Smooth muscle cell of the brain vasculature (primary cell): ENCODE data around the gene RPL37.
A peak's percentile ranks its signal among the peaks of the same experiment; 100 is the strongest.
"Not testable (repeated sequence)": the region's sequence is repeated elsewhere in the genome, so short reads cannot be mapped to it uniquely, and the experiment has no call there.

ENCODE experiments used
- DNase-seq: peaks from one replicate; pipeline ENCODE4 v3.0.0-alpha.2; 2012; ENCODE audit warnings: low read depth, low spot score

RPL37 gene

DNA sequence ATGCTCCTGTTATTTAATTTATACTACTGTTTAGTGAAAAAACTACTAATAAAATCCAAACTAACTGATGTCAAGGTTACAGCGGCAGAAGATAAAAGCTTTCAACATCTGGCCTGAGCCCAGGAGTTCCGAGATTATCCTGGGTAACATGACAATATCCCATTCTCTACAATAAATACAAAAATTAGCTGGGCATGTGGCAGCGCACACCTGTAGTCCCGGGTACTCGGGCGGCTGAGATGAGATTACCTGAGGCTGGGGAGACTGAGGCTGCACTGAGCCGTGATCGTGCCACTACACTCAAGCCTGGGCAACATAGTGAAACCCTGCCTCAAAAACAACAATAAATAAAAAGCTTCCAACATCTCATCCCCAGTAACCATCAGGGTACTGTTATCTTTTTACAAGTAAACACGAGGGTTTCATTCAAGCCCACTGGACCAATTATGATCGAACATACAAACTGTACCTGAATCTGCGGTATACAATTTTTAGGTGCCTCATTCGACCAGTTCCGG lies 1.3 kb downstream of the RPL37 start:
- no peak for DNase-seq

GRCh38 chr5:40832345-40832744 lies 2.7 kb downstream of the RPL37 start:
- DNase-seq = no peak

DNA sequence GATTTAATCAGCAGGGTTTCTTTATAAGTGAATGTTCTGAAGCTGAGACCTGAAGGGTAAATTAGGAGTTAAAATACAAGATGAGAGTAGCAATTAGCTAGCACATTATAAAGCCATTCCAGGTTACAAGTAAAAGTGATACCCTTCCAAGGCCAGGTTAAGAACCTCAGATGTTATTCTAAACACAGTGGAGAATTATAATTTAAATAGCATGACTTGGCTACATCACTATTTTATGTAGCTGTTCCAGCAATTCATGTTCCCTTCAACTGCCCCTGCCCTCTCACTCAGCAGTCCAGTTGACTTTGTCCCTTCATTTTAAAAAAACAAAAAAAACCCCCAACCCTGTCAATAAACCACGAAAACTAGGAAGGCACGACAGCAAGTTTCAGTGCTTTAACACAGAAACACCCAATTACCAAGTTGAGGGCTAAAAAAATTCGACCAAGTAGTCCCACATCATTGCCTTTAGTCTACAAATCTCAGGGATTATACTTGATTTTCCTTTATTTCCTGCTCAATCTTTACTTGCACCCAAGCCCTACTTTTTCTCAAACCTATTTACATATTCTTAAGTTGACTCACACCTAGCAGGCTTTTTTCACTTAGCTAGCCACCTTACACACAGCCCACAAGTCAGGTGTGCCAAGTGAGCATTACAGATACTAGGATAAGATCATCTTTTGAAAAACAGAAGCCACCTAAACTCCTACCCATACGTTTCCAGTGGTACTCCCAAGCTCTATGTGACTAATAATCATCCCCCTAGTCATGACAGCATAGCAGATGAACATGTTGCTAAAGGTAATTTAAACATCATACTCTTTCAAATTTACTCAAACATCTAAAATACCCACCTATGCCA lies 3.4 kb downstream of the RPL37 start:
- DNase-seq = no peak

DNA sequence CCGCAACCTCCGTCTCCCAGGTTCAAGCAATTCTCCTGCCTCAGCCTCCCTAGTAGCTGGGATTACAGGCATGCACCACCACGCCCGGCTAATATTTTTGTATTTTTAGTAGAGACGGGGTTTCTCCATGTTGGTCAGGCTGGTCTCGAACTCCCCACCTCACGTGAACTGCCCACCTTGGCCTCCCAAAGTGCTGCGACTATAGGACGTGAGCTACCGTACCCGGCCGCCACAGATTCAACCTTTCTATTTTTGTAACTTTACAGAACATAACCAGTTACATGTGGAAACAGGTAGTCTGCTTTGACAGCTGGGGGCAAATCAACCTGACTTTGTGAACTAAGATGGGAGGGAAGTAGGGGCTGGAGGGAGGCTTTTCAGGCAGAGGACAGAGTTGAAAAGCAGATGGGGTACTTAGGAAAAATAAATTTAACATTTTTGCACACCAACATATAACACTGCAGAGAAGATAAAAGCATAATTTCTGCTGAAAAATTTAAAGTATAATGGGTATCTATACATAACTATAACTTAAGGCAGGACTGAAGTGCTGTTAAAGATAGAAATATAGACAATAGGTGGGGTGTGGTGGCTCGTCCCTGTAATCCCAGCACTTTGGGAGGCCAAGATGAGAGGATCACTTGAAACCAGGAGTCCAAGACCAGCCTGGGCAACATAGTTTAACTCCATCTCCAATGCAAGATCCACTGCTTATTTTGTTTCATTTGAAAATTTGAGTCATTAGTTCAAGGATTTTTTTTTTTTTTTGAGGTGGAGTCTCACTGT lies 5.1 kb downstream of the RPL37 start:
- DNase-seq = no peak

- DNase-seq = no peak
These were observed 6.0 kb downstream of the RPL37 start for GRCh38 chr5:40828690-40829661.

- DNase-seq = no peak
These were observed 6.9 kb downstream of the RPL37 start for GRCh38 chr5:40828021-40828631.

DNA sequence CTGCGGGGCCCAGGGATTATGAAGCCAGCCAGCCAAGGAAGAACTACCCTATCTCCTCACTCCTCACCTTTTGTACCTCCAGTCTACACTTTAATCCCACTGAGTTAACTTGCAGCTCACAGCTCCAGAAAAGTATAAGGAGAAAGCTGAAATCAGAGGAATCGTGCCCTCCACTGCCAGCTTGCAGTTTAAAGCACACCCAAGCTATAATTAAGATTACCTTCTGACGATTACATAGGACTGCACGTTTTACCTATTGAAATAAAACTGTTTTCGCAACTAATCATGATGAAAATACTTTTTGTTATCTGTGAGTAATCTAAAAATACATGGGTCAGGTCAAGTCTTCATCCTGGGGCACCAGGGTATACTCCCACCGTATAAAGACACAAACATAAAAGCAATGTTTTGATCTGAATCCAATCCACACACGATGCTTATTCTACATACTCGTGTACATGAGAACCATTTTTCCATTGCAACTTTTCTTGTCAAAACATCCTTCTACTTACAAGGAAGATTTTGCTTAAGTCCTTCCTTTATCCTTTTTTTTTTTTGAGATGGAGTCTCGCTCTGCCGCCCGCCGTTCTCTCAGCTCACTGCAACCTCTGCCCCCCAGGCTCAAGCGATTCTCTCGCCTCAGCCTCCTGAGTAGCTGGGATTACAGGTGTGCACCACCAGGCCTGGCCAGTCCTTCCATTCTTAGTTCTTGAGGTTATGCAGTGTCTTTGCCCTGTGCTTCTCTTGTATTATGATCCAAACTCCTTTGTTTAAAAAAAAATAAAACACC lies 7.6 kb downstream of the RPL37 start:
- DNase-seq = no peak

GRCh38 chr5:40826489-40827187 lies 8.4 kb downstream of the RPL37 start:
- no peak for DNase-seq

DNA sequence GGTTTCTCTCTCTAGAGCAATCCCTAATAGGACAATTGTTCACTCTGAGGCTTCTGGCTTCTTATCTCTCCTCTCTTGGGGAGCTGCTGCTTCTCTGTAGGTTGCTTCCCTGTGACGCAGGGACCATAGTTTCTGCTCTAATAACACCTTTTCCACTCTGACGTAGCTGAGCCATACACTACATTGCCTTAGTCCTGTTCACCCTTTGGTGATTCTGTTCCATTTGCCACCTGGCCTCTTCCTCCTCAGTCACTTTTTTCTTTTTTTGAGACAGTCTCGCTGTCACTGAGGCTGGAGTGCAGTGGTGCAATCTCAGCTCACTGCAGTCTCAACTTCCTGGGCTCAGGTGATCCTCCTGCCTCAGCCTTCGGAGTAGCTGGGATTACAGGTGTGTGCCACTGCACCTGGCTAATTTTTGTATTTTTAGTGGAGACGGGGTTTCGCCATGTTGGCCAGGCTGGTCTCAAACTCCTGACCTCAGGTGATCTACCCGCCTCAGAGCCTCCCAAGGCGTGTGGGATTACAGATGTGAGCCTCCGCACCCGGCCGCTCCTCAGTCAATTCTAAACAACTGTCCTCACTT lies 9.5 kb downstream of the RPL37 start:
- DNase-seq = not testable (repeated sequence)

GRCh38 chr5:40823459-40823858 lies 11.6 kb downstream of the RPL37 start:
- no peak for DNase-seq

- DNase-seq = no peak
These were observed 21.2 kb downstream of the RPL37 start for GRCh38 chr5:40813698-40814281.

- no peak for DNase-seq
These were observed 22.9 kb downstream of the RPL37 start for GRCh38 chr5:40812125-40812524.

DNA sequence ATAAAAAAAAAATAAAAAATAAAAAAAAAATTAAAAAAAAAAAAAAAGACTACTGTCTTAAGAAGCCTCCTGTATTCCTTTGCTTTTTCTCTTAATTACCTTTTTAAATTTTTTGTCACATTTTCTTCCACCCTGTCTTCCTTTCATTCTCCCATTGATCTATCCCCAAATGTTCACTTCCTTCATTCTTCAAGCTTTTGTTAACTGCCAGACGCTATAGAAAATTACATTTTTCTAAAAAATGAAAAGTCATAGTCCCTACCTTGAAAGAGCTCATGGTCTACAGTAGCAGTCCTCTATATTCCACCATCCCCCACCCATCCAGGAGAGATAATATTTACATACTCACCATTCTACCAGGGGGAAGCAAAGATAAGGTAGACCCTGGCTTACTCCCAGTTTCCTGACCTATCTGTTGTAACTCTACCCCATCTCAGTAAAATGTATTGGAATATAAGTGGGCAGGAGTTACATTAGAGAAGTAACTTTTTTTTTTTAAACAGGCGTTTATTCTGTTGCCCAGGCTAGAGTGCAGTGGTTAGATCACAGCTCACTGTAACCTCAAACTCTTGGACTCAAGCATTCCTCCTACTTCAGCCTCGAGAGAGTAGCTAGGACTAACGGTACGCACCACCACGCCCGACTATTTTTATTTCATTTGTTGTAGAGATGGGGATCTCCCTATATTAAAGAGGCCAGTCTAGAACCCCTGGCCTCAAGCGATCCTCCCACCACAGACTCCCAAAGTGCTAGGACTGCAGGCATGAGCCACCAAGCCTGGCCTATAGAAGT lies 33.1 kb downstream of the RPL37 start:
- no peak for DNase-seq

DNA sequence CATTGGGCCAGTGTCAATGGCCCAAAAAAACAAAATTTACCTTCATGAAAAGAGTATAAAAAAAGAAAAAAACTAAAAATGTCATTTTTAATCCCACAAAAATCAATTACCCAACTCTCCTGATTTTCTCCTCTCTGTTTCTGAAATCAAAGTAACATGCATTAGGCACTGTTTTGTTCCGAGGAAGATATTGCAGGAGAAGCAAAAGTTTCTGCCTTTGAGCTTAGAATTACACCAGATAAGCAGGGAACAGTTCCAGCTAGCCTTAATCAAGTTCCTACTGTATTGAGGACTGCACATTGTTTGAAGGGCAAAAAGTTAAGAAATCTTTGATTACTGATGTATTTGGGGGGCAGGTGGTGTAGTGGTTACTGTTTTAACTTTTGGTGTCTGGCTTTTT lies 35.8 kb downstream of the RPL37 start:
- DNase-seq = no peak

- peak; percentile 24 for DNase-seq
These were observed 36.2 kb downstream of the RPL37 start for GRCh38 chr5:40798801-40799210.

GRCh38 chr5:40798012-40798800 lies 36.8 kb downstream of the RPL37 start, which contains the start of gene PRKAA1:
Gene PRKAA1 (minus strand): TSS chr5:40798374. CDS start chr5:40798189, 185 bp downstream.
- peak; percentile 74 for DNase-seq
